K562 (cell line): ENCODE measurements around the gene GCHFR. TPM values are rescaled to one million over a fixed set of nuclear protein-coding genes. Genes with fewer than 3 reads are reported as not detected.
A peak's percentile ranks its signal among the peaks of the same experiment; 100 is the strongest.

ENCODE experiments used
- ELF4 ChIP-seq: fragments of 450-650 bp; formaldehyde crosslinking; IDR thresholded peaks from 2 replicates; pipeline ENCODE4 v1.4.0; 2022; ENCODE audit warnings: missing genetic modification characterization
- FOSL1 ChIP-seq: fragments of 200-800 bp; sonication (Bioruptor generic); conservative IDR thresholded peaks from 2 replicates; pipeline ENCODE4 v1.6.1; 2016; ENCODE audit warnings: missing genetic modification characterization, missing compliant biosample characterization
- NBN ChIP-seq: fragments of 450-650 bp; IDR thresholded peaks from 2 replicates; pipeline ENCODE4 v1.6.1; 2016; ENCODE audit warnings: low read depth, mild to moderate bottlenecking
- NFRKB ChIP-seq: fragments of 450-650 bp; IDR thresholded peaks from 2 replicates; pipeline ENCODE4 v1.6.1; 2016; ENCODE audit warnings: low read depth
- POLR2A ChIP-seq: fragments of 450-650 bp; conservative IDR thresholded peaks from 2 replicates; pipeline ENCODE4 v1.6.1; 2016
- SMAD2 ChIP-seq: fragments of 150-350 bp; IDR thresholded peaks from 2 replicates; pipeline ENCODE4 v1.6.1; 2014; ENCODE audit warnings: low read depth, mild to moderate bottlenecking, low read length
- STAG1 ChIP-seq: sonication (generic); formaldehyde crosslinking; IDR thresholded peaks from 2 replicates; pipeline ENCODE4 v1.5.0; 2020; ENCODE audit warnings: missing genetic modification reagents, borderline replicate concordance
- ZBTB7A ChIP-seq: IDR thresholded peaks from 2 replicates; pipeline ENCODE4 v1.6.1; 2011; ENCODE audit warnings: low read depth, mild to moderate bottlenecking, low read length, moderate library complexity, borderline replicate concordance; ENCODE audit not compliant: control insufficient read depth
- ZNF133 ChIP-seq: fragments of 250-450 bp; sonication (Bioruptor Pico); IDR thresholded peaks from 2 replicates; pipeline ENCODE4 v1.4.0; 2020; ENCODE audit warnings: mild to moderate bottlenecking
- ZSCAN32 ChIP-seq: fragments of 450-650 bp; formaldehyde crosslinking; IDR thresholded peaks from 2 replicates; pipeline ENCODE4 v1.4.0; 2020; ENCODE audit warnings: mild to moderate bottlenecking, moderate library complexity
- polyA plus RNA-seq, 8 experiments: library from polyadenylated mRNA; depleted of rRNA in 4 of 8; stranded (reverse) in 5 of 8; unstranded in 3 of 8; fragments of >200 nt; fragmentation: Nextera tagmentation in 2 of 8; fragmentation: Illumina TruSeq in 1 of 8; extraction: Ambion mirVana in 2 of 8; extraction: Trizol in 1 of 8; gene quantifications; 2 replicates each; pipeline versions ENCODE4 v1.2.1 to v1.2.3, GENCODE V29; 2011 to 2014; ENCODE audit warnings: inconsistent platforms in 1 of 8, missing spikeins in 1 of 8
- total RNA-seq, 7 experiments: library from RNA; depleted of rRNA in 6 of 7; stranded (reverse); fragments of >200 nt in 6 of 7; fragmentation: Illumina TruSeq in 2 of 7; extraction: Trizol in 2 of 7; gene quantifications; 2 replicates each; pipeline versions ENCODE4 v1.2.1 to v1.2.3, GENCODE V29; 2011 to 2021; ENCODE audit warnings: low replicate concordance in 1 of 7
- TF ChIP-seq, protein P1 (sequence below): sonication (generic); formaldehyde crosslinking; IDR thresholded peaks from 2 replicates; pipeline ENCODE4 v1.8.1; 2022; ENCODE audit warnings: missing genetic modification reagents
- TF ChIP-seq, protein P2 (sequence below): sonication (generic); formaldehyde crosslinking; IDR thresholded peaks from 2 replicates; pipeline ENCODE4 v1.8.1; 2023; ENCODE audit warnings: mild to moderate bottlenecking, missing genetic modification reagents
- TF ChIP-seq, protein P3 (sequence below): fragments of 250-450 bp; sonication (Bioruptor Pico); IDR thresholded peaks from 2 replicates; pipeline ENCODE4 v1.5.0; 2021
- TF ChIP-seq, protein P4 (sequence below): sonication (generic); formaldehyde crosslinking; IDR thresholded peaks from 2 replicates; pipeline ENCODE4 v1.8.0; 2023; ENCODE audit warnings: missing genetic modification reagents, mild to moderate bottlenecking, borderline replicate concordance
- TF ChIP-seq, protein P5 (sequence below): fragments of 250-450 bp; sonication (Bioruptor Pico); IDR thresholded peaks from 2 replicates; pipeline ENCODE4 v1.5.0; 2020; ENCODE audit warnings: mild to moderate bottlenecking

The GCHFR gene
- total and polyA plus RNA-seq, 9 of the 15 experiments (the other 6 are each of a cell fraction or from before 2014, with no cell fraction given), result 8.7 to 83.5 (median 20.8) TPM

DNA sequence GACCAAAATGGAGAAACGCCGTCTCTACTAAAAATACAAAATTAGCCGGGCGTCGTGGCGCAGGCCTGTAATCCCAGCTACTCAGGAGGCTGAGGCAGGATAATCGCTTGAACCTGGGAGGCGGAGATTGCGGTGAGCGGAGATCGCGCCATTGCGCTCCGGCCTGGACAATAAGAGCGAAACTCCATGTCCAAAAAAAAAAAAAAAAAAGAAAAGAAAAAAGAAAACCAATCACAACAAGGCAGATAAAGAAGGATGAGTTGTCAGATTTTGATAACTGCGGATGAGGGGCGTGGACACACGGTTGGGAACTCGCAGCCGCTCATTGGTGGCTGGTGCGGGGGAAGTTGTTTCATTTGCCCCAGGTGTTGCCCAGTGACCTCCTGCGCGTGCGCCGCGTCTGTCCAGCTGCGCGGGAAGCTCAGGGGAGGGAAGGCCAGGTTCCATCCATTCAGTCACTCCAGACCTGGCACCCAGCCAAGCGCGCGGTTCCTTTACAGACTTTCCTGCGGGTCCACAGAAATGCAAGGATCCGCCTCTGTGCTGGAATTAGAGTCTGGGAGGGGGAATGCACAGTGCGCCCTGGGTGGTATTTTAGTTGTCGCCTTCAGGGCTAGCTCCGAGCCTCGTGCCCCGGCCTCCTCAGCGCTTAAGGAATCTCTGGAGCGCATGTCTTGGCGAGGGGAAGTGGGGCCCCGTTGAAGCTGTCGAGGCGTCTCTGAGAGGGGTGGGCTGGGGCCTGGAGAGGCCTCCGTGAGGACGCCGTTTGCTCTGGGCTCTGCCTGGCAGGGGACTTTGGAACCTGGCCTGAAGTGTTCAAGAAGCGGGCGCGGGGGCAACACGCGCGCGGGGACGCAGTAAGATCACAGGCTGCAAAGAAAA, 708 bp upstream of the GCHFR start (continued):
- TF ChIP-seq STAG1 (CRISPR knock-in tag) (no peak), ELF4 (CRISPR knock-in tag) (no peak), POLR2A (no peak), ZSCAN32 (CRISPR knock-in tag) (no peak), ZNF133 (CRISPR knock-in tag) (no peak), FOSL1 (tag) (no peak), NBN (peak; percentile 56), SMAD2 (no peak), ZBTB7A (no peak), NFRKB (peak; percentile 68; the same call in 1 of the 2 replicates)
- TF ChIP-seq, protein P1, sequence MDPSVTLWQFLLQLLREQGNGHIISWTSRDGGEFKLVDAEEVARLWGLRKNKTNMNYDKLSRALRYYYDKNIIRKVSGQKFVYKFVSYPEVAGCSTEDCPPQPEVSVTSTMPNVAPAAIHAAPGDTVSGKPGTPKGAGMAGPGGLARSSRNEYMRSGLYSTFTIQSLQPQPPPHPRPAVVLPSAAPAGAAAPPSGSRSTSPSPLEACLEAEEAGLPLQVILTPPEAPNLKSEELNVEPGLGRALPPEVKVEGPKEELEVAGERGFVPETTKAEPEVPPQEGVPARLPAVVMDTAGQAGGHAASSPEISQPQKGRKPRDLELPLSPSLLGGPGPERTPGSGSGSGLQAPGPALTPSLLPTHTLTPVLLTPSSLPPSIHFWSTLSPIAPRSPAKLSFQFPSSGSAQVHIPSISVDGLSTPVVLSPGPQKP (CRISPR knock-in tag), result no peak
- TF ChIP-seq, protein P2, sequence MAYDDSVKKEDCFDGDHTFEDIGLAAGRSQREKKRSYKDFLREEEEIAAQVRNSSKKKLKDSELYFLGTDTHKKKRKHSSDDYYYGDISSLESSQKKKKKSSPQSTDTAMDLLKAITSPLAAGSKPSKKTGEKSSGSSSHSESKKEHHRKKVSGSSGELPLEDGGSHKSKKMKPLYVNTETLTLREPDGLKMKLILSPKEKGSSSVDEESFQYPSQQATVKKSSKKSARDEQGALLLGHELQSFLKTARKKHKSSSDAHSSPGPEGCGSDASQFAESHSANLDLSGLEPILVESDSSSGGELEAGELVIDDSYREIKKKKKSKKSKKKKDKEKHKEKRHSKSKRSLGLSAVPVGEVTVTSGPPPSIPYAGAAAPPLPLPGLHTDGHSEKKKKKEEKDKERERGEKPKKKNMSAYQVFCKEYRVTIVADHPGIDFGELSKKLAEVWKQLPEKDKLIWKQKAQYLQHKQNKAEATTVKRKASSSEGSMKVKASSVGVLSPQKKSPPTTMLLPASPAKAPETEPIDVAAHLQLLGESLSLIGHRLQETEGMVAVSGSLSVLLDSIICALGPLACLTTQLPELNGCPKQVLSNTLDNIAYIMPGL (CRISPR knock-in tag), result 0 out of 2 replicates have a peak, but pooled peaks have one; percentile 16
- TF ChIP-seq, protein P3, sequence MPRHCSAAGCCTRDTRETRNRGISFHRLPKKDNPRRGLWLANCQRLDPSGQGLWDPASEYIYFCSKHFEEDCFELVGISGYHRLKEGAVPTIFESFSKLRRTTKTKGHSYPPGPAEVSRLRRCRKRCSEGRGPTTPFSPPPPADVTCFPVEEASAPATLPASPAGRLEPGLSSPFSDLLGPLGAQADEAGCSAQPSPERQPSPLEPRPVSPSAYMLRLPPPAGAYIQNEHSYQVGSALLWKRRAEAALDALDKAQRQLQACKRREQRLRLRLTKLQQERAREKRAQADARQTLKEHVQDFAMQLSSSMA, result no peak
- TF ChIP-seq, protein P4, sequence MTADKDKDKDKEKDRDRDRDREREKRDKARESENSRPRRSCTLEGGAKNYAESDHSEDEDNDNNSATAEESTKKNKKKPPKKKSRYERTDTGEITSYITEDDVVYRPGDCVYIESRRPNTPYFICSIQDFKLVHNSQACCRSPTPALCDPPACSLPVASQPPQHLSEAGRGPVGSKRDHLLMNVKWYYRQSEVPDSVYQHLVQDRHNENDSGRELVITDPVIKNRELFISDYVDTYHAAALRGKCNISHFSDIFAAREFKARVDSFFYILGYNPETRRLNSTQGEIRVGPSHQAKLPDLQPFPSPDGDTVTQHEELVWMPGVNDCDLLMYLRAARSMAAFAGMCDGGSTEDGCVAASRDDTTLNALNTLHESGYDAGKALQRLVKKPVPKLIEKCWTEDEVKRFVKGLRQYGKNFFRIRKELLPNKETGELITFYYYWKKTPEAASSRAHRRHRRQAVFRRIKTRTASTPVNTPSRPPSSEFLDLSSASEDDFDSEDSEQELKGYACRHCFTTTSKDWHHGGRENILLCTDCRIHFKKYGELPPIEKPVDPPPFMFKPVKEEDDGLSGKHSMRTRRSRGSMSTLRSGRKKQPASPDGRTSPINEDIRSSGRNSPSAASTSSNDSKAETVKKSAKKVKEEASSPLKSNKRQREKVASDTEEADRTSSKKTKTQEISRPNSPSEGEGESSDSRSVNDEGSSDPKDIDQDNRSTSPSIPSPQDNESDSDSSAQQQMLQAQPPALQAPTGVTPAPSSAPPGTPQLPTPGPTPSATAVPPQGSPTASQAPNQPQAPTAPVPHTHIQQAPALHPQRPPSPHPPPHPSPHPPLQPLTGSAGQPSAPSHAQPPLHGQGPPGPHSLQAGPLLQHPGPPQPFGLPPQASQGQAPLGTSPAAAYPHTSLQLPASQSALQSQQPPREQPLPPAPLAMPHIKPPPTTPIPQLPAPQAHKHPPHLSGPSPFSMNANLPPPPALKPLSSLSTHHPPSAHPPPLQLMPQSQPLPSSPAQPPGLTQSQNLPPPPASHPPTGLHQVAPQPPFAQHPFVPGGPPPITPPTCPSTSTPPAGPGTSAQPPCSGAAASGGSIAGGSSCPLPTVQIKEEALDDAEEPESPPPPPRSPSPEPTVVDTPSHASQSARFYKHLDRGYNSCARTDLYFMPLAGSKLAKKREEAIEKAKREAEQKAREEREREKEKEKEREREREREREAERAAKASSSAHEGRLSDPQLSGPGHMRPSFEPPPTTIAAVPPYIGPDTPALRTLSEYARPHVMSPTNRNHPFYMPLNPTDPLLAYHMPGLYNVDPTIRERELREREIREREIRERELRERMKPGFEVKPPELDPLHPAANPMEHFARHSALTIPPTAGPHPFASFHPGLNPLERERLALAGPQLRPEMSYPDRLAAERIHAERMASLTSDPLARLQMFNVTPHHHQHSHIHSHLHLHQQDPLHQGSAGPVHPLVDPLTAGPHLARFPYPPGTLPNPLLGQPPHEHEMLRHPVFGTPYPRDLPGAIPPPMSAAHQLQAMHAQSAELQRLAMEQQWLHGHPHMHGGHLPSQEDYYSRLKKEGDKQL (CRISPR knock-in tag), result peak; percentile 65; the same call in 1 of the 2 replicates
- TF ChIP-seq, protein P5, sequence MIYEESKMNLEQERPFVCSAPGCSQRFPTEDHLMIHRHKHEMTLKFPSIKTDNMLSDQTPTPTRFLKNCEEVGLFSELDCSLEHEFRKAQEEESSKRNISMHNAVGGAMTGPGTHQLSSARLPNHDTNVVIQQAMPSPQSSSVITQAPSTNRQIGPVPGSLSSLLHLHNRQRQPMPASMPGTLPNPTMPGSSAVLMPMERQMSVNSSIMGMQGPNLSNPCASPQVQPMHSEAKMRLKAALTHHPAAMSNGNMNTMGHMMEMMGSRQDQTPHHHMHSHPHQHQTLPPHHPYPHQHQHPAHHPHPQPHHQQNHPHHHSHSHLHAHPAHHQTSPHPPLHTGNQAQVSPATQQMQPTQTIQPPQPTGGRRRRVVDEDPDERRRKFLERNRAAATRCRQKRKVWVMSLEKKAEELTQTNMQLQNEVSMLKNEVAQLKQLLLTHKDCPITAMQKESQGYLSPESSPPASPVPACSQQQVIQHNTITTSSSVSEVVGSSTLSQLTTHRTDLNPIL (CRISPR knock-in tag), result no peak
